ENCODE data around the gene SLC1A6. TPM values are rescaled to one million over a fixed set of nuclear protein-coding genes. Genes with fewer than 3 reads are reported as not detected.

SLC1A6 gene
- total RNA-seq, 1 donor from 2014 or later = not detected

- TF ChIP-seq CTCF (IDR thresholded peaks at IDR 0.05) = no peak
- Mint-ChIP-seq H3K36me3 (ENCODE audit: unreplicated experiment) (no peaks in the 10 kb centered on the region), H3K27ac (ENCODE audit: unreplicated experiment) (no peak overlapping the region), H3K9me3 (ENCODE audit: unreplicated experiment) (peaks cover 3% of the 10 kb centered on the region), H3K4me1 (ENCODE audit: unreplicated experiment) (no peaks in the 10 kb centered on the region), H3K4me3 (ENCODE audit: unreplicated experiment) (no peak overlapping the region), H3K27me3 (ENCODE audit: unreplicated experiment) (no peaks in the 10 kb centered on the region)
- DNase-seq (ENCODE audit: extremely low spot score, unreplicated experiment) = no peak
Measured at GRCh38 chr19:14992780-14993179, 13.1 kb upstream of the SLC1A6 start.

GRCh38 chr19:14985133-14985532 is 5.5 kb upstream of the SLC1A6 start:
- H3K27me3 Mint-ChIP-seq (ENCODE audit: unreplicated experiment) = peaks cover 16% of the 10 kb centered on the region
- no peaks in the 10 kb centered on the region for H3K4me1 Mint-ChIP-seq (ENCODE audit: unreplicated experiment)

GRCh38 chr19:14978161-14978776 is 1.4 kb downstream of the SLC1A6 start:
- no peak for TF ChIP-seq CTCF (IDR thresholded peaks at IDR 0.05)
- Mint-ChIP-seq H3K27me3 (ENCODE audit: unreplicated experiment) (peaks cover 28% of the 10 kb centered on the region), H3K27ac (ENCODE audit: unreplicated experiment) (no peak overlapping the region), H3K4me3 (ENCODE audit: unreplicated experiment) (no peak overlapping the region), H3K9me3 (ENCODE audit: unreplicated experiment) (no peaks in the 10 kb centered on the region), H3K36me3 (ENCODE audit: unreplicated experiment) (no peaks in the 10 kb centered on the region), H3K4me1 (ENCODE audit: unreplicated experiment) (no peaks in the 10 kb centered on the region)
- no peak for DNase-seq (ENCODE audit: extremely low spot score, unreplicated experiment)

More at GRCh38 chr19:14985133-14985532, 5.5 kb upstream of the SLC1A6 start:
- no peaks in the 10 kb centered on the region for H3K36me3 Mint-ChIP-seq (ENCODE audit: unreplicated experiment)
- no peak for DNase-seq (ENCODE audit: extremely low spot score, unreplicated experiment)
- H3K9me3 Mint-ChIP-seq (ENCODE audit: unreplicated experiment) = peaks cover 3% of the 10 kb centered on the region
- TF ChIP-seq CTCF (IDR thresholded peaks at IDR 0.05) = no peak
- H3K27ac Mint-ChIP-seq (ENCODE audit: unreplicated experiment) = no peak overlapping the region
- no peak overlapping the region for H3K4me3 Mint-ChIP-seq (ENCODE audit: unreplicated experiment)

GRCh38 chr19:14977128-14977527 is 2.5 kb downstream of the SLC1A6 start:
- Mint-ChIP-seq H3K4me3 (ENCODE audit: unreplicated experiment) (no peak overlapping the region), H3K4me1 (ENCODE audit: unreplicated experiment) (no peaks in the 10 kb centered on the region), H3K27me3 (ENCODE audit: unreplicated experiment) (peaks cover 26% of the 10 kb centered on the region), H3K9me3 (ENCODE audit: unreplicated experiment) (no peaks in the 10 kb centered on the region), H3K36me3 (ENCODE audit: unreplicated experiment) (no peaks in the 10 kb centered on the region), H3K27ac (ENCODE audit: unreplicated experiment) (no peak overlapping the region)
- no peak for TF ChIP-seq CTCF (IDR thresholded peaks at IDR 0.05)
- DNase-seq (ENCODE audit: extremely low spot score, unreplicated experiment) = no peak

GRCh38 chr19:14974488-14974887 is 5.2 kb downstream of the SLC1A6 start:
- peaks cover 6% of the 10 kb centered on the region for H3K9me3 Mint-ChIP-seq (ENCODE audit: unreplicated experiment)
- no peak overlapping the region for H3K4me3 Mint-ChIP-seq (ENCODE audit: unreplicated experiment)
- no peak for TF ChIP-seq CTCF (IDR thresholded peaks at IDR 0.05)
- H3K36me3 Mint-ChIP-seq (ENCODE audit: unreplicated experiment) = no peaks in the 10 kb centered on the region
- no peak for DNase-seq (ENCODE audit: extremely low spot score, unreplicated experiment)
- no peaks in the 10 kb centered on the region for H3K4me1 Mint-ChIP-seq (ENCODE audit: unreplicated experiment)
- H3K27ac Mint-ChIP-seq (ENCODE audit: unreplicated experiment) = no peak overlapping the region
- peaks cover 14% of the 10 kb centered on the region for H3K27me3 Mint-ChIP-seq (ENCODE audit: unreplicated experiment)
